IMR-90 (cell line): ENCODE results near the gene GMCL1. TPM values are rescaled to one million over a fixed set of nuclear protein-coding genes. Genes with fewer than 3 reads are reported as not detected.

Source experiments
- ATAC-seq: fragments of 200-7000 bp; cut with Tn5 transposase; 2 replicates; pipeline ENCODE4 v1.9.1; 2020; ENCODE audit warnings: low read depth, mild to moderate bottlenecking, moderate library complexity
- BruUV-seq: library from RNA; stranded (reverse); fragments of 400-500 nt; replicated peaks from 2 replicates; lab custom pipeline; 2021; lab: Mats Ljungman, UMichigan
- CTCF ChIA-PET: fragments of 300-600 bp; formaldehyde crosslinking; extraction: SDS; loops from one replicate; lab custom pipeline; 2021; ENCODE audit warnings: antibody characterized with exemption; lab: Yijun Ruan, JAX
- POLR2A ChIA-PET: fragments of 300-600 bp; sonication (Branson Sonifier 250); formaldehyde crosslinking; loops from one replicate; lab custom pipeline; 2022; ENCODE audit warnings: antibody characterized with exemption; ENCODE audit not compliant: unreplicated experiment; lab: Charles Lee
- DNase-seq: peaks from one replicate; pipeline ENCODE4 v3.0.0; 2013
- H2AFZ ChIP-seq: replicated peaks from 2 replicates; pipeline ENCODE3; 2013; ENCODE audit warnings: low read length, mild to moderate bottlenecking; ENCODE audit not compliant: poor library complexity
- H2AK5ac ChIP-seq: 2 replicates; pipeline ENCODE4 v1.6.1; 2013; ENCODE audit warnings: low read depth, low read length, inconsistent platforms
- H2AK9ac ChIP-seq: replicated peaks from 2 replicates; pipeline ENCODE3; 2013; ENCODE audit warnings: mild to moderate bottlenecking, low read depth, low read length, moderate library complexity; ENCODE audit not compliant: poor library complexity
- H2BK120ac ChIP-seq: 2 replicates; pipeline ENCODE4 v1.6.1; 2013; ENCODE audit warnings: low read depth, low read length, inconsistent platforms
- H2BK15ac ChIP-seq: 3 replicates; pipeline ENCODE4 v1.6.1; 2013; ENCODE audit warnings: low read depth, low read length, inconsistent platforms
- H2BK20ac ChIP-seq: 2 replicates; pipeline ENCODE4 v1.6.1; 2013; ENCODE audit warnings: low read depth, mild to moderate bottlenecking, inconsistent platforms, low read length, moderate library complexity
- H2BK5ac ChIP-seq: 2 replicates; pipeline ENCODE4 v1.6.1; 2013; ENCODE audit warnings: mild to moderate bottlenecking, low read depth, low read length, inconsistent platforms; ENCODE audit not compliant: poor library complexity, severe bottlenecking
- H3K14ac ChIP-seq: replicated peaks from 2 replicates; pipeline ENCODE4 v1.6.1; 2013; ENCODE audit warnings: low read depth, low read length, inconsistent platforms
- H3K18ac ChIP-seq: 2 replicates; pipeline ENCODE4 v1.6.1; 2013; ENCODE audit warnings: low read depth, low read length, control low read depth
- H3K23ac ChIP-seq: 2 replicates; pipeline ENCODE4 v1.6.1; 2013; ENCODE audit warnings: low read depth, low read length, inconsistent platforms
- H3K27ac ChIP-seq: 2 replicates; pipeline ENCODE4 v1.5.1; 2013; ENCODE audit warnings: mild to moderate bottlenecking, control low read depth, low read length; ENCODE audit not compliant: insufficient read depth
- H3K27me3 ChIP-seq: 2 replicates; pipeline ENCODE4 v1.6.1; 2013; ENCODE audit warnings: low read length; ENCODE audit not compliant: control insufficient read depth, insufficient read depth
- H3K36me3 ChIP-seq: 2 replicates; pipeline ENCODE4 v1.6.1; 2013; ENCODE audit warnings: low read length, mixed read lengths; ENCODE audit not compliant: control insufficient read depth, insufficient read depth
- H3K4ac ChIP-seq: 2 replicates; pipeline ENCODE4 v1.6.1; 2013; ENCODE audit warnings: low read depth, low read length, inconsistent platforms
- H3K4me1 ChIP-seq: 2 replicates; pipeline ENCODE4 v1.6.1; 2013; ENCODE audit warnings: low read length, mixed read lengths; ENCODE audit not compliant: control insufficient read depth, insufficient read depth
- H3K4me2 ChIP-seq: 2 replicates; pipeline ENCODE4 v1.6.1; 2013; ENCODE audit warnings: low read depth, mild to moderate bottlenecking, control low read depth, low read length, moderate library complexity
- H3K4me3 ChIP-seq: 2 replicates; pipeline ENCODE4 v1.5.1; 2013; ENCODE audit warnings: low read depth, mild to moderate bottlenecking, control low read depth, low read length, moderate library complexity; ENCODE audit not compliant: insufficient read depth
- H3K56ac ChIP-seq: 2 replicates; pipeline ENCODE4 v1.6.1; 2013; ENCODE audit warnings: low read length, inconsistent platforms; ENCODE audit not compliant: insufficient read depth; ENCODE audit errors: extremely low read depth
- H3K79me1 ChIP-seq, 2 experiments: 2 replicates each; pipeline ENCODE4 v1.6.1; 2013; ENCODE audit warnings: low read length in 2 of 2, inconsistent platforms in 1 of 2, low read depth in 1 of 2
- H3K9ac ChIP-seq: 2 replicates; pipeline ENCODE4 v1.6.1; 2013; ENCODE audit warnings: low read depth, low read length, control low read depth
- H3K9me1 ChIP-seq: 2 replicates; pipeline ENCODE4 v1.6.1; 2013; ENCODE audit warnings: low read length, inconsistent platforms; ENCODE audit not compliant: insufficient read depth
- H3K9me3 ChIP-seq: 2 replicates; pipeline ENCODE4 v1.6.1; 2013; ENCODE audit warnings: low read length; ENCODE audit not compliant: control insufficient read depth, insufficient read depth
- H4K20me1 ChIP-seq: 2 replicates; pipeline ENCODE4 v1.6.1; 2013; ENCODE audit warnings: low read length, inconsistent platforms; ENCODE audit not compliant: insufficient read depth
- H4K5ac ChIP-seq: 2 replicates; pipeline ENCODE4 v1.6.1; 2013; ENCODE audit warnings: mild to moderate bottlenecking, low read depth, low read length, control low read depth
- H4K8ac ChIP-seq, 2 experiments: 2 replicates each; pipeline ENCODE4 v1.6.1; 2013; ENCODE audit warnings: low read depth in 2 of 2, low read length in 2 of 2, control low read depth in 1 of 2, inconsistent platforms in 1 of 2
- H4K91ac ChIP-seq: 2 replicates; pipeline ENCODE4 v1.6.1; 2013; ENCODE audit warnings: low read depth, low read length, inconsistent platforms; ENCODE audit not compliant: insufficient read depth
- BHLHE40 ChIP-seq: fragments of 150-350 bp; IDR thresholded peaks from 2 replicates; pipeline ENCODE4 v1.6.1; 2016; ENCODE audit warnings: mild to moderate bottlenecking, low read depth, low read length
- CEBPB ChIP-seq: IDR thresholded peaks from 2 replicates; pipeline ENCODE4 v1.6.1; 2012; ENCODE audit warnings: low read depth, low read length, improper control_type of control experiment
- CHD1 ChIP-seq: IDR thresholded peaks from 2 replicates; pipeline ENCODE4 v1.6.1; 2012; ENCODE audit warnings: low read depth, low read length, improper control_type of control experiment
- FOS ChIP-seq: fragments of 150-350 bp; IDR thresholded peaks from 2 replicates; pipeline ENCODE4 v1.6.1; 2016; ENCODE audit warnings: low read depth, low read length
- MAFK ChIP-seq: IDR thresholded peaks from 2 replicates; pipeline ENCODE4 v1.6.1; 2012; ENCODE audit warnings: low read depth, low read length, improper control_type of control experiment
- MAZ ChIP-seq: IDR thresholded peaks from 2 replicates; pipeline ENCODE4 v1.6.1; 2012; ENCODE audit warnings: low read depth, mild to moderate bottlenecking, low read length, improper control_type of control experiment, moderate library complexity, borderline replicate concordance
- MXI1 ChIP-seq: IDR thresholded peaks from 2 replicates; pipeline ENCODE4 v1.6.1; 2012; ENCODE audit warnings: low read depth, mild to moderate bottlenecking, low read length, moderate library complexity, borderline replicate concordance
- NFE2L2 ChIP-seq: fragments of 150-350 bp; IDR thresholded peaks from 2 replicates; pipeline ENCODE4 v1.6.1; 2016; ENCODE audit warnings: low read depth, mild to moderate bottlenecking, low read length
- POLR2A ChIP-seq: IDR thresholded peaks from 2 replicates; pipeline ENCODE4 v1.6.1; 2012; ENCODE audit warnings: mild to moderate bottlenecking, low read depth, low read length
- RAD21 ChIP-seq: IDR thresholded peaks from 2 replicates; pipeline ENCODE4 v1.6.1; 2012; ENCODE audit warnings: low read length, improper control_type of control experiment
- RCOR1 ChIP-seq: IDR thresholded peaks from 2 replicates; pipeline ENCODE4 v1.6.1; 2012; ENCODE audit warnings: mild to moderate bottlenecking, low read length, improper control_type of control experiment; ENCODE audit not compliant: insufficient replicate concordance
- RFX5 ChIP-seq: IDR thresholded peaks from 2 replicates; pipeline ENCODE4 v1.8.0; 2012; ENCODE audit warnings: low read depth, mild to moderate bottlenecking, low read length, moderate library complexity
- SMC3 ChIP-seq: fragments of 150-350 bp; IDR thresholded peaks from 2 replicates; pipeline ENCODE4 v1.6.1; 2016; ENCODE audit warnings: low read depth, mild to moderate bottlenecking, antibody characterized with exemption, low read length, moderate library complexity
- WGBS, 2 experiments: methylation state at CpG; one replicate each; pipeline versions ENCODE4 v1.1.5 to v1.1.7; 2013; ENCODE audit warnings: missing lambda C conversion rate in 2 of 2; ENCODE audit not compliant: insufficient read length in 1 of 2; ENCODE audit errors: extremely low coverage in 2 of 2; 5-methylcytosine and 5-hydroxymethylcytosine counted together
- dilution Hi-C: fragments of 300-500 bp; cut with HindIII; formaldehyde crosslinking; loops from one replicate; pipeline ENCODE4 v1.14.3; 2018; ENCODE audit warnings: low sequenced_read_pairs; ENCODE audit not compliant: unreplicated experiment
- in situ Hi-C: fragments of 300-500 bp; cut with MboI; formaldehyde crosslinking; loops from 3 replicates; pipeline ENCODE4 v1.14.3; 2019; ENCODE audit warnings: low sequenced_read_pairs, inconsistent platforms, mixed read lengths
- intact Hi-C: fragments of 100-400 bp; cut with micrococcal nuclease; formaldehyde crosslinking; loops from 2 replicates; pipeline ENCODE4 v1.10.0; 2022
- polyA plus RNA-seq, 3 experiments: library from polyadenylated mRNA; depleted of rRNA; stranded (reverse); fragments of >200 nt; gene quantifications; 2 replicates each; pipeline ENCODE4 v1.2.3, GENCODE V29; 2012; ENCODE audit warnings: low replicate concordance in 1 of 3
- total RNA-seq: library from RNA; depleted of rRNA; stranded (reverse); fragments of >200 nt; gene quantifications from 2 replicates; pipeline ENCODE4 v1.2.3, GENCODE V29; 2012
- TF ChIP-seq, protein P1 (sequence below): fragments of 150-350 bp; IDR thresholded peaks from 2 replicates; pipeline ENCODE4 v1.6.1; 2016; ENCODE audit warnings: low read depth, mild to moderate bottlenecking, low read length, moderate library complexity, borderline replicate concordance
- TF ChIP-seq, protein P2 (sequence below): conservative IDR thresholded peaks from 2 replicates; pipeline ENCODE4 v1.5.1; 2012; ENCODE audit warnings: mild to moderate bottlenecking, low read depth, low read length, improper control_type of control experiment
- TF ChIP-seq, protein P3 (sequence below): fragments of 150-350 bp; IDR thresholded peaks from 2 replicates; pipeline ENCODE4 v1.6.1; 2017; ENCODE audit warnings: mild to moderate bottlenecking, antibody characterized with exemption, low read length, low read depth

Gene GMCL1
- total and polyA plus RNA-seq, 2 of the 4 experiments (the other 2 are of a cell fraction): 2.8 to 3.4 TPM

DNA sequence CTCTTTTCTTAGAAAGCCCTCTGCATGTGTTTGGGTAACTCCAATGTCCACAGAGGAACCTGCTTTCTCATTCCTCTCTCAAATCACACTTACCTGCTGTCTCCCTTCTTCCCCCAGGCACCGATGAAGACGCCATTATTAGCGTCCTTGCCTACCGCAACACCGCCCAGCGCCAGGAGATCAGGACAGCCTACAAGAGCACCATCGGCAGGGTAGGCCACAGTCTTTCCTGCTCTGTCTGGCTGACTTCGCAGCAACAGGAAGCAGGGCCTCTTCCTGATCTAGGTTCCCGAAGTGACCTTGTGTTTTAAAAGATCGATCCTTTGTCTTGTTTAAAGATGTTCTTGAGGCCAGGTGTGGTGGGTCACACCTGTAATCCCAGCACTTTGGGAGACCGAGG lies 25.0 kb upstream of the GMCL1 start:
- dilution Hi-C loops: no loop called here
- no peak overlapping the region for H4K5ac ChIP-seq
- H2BK120ac ChIP-seq: no peak overlapping the region
- H2BK15ac ChIP-seq: no peak overlapping the region
- no peak overlapping the region for H3K56ac ChIP-seq
- DNase-seq (no peak), ATAC-seq (no peak)
- no peaks in the 10 kb centered on the region; a peak in 1 of 4 replicates for H3K79me1 ChIP-seq
- H2AFZ ChIP-seq: no peak overlapping the region
- no peak overlapping the region for H3K4ac ChIP-seq
- H3K36me3 ChIP-seq: peaks cover 16% of the 10 kb centered on the region
- H2BK5ac ChIP-seq: no peak overlapping the region
- H3K14ac ChIP-seq: no peak overlapping the region
- TF ChIP-seq POLR2A (no peak), BHLHE40 (no peak), FOS (no peak), CEBPB (no peak), MXI1 (no peak), MAFK (no peak), NFE2L2 (no peak), RFX5 (no peak), SMC3 (no peak), RAD21 (no peak), RCOR1 (no peak), MAZ (no peak), CHD1 (no peak)
- TF ChIP-seq, protein P1, sequence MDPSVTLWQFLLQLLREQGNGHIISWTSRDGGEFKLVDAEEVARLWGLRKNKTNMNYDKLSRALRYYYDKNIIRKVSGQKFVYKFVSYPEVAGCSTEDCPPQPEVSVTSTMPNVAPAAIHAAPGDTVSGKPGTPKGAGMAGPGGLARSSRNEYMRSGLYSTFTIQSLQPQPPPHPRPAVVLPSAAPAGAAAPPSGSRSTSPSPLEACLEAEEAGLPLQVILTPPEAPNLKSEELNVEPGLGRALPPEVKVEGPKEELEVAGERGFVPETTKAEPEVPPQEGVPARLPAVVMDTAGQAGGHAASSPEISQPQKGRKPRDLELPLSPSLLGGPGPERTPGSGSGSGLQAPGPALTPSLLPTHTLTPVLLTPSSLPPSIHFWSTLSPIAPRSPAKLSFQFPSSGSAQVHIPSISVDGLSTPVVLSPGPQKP: no peak
- TF ChIP-seq, protein P2, sequence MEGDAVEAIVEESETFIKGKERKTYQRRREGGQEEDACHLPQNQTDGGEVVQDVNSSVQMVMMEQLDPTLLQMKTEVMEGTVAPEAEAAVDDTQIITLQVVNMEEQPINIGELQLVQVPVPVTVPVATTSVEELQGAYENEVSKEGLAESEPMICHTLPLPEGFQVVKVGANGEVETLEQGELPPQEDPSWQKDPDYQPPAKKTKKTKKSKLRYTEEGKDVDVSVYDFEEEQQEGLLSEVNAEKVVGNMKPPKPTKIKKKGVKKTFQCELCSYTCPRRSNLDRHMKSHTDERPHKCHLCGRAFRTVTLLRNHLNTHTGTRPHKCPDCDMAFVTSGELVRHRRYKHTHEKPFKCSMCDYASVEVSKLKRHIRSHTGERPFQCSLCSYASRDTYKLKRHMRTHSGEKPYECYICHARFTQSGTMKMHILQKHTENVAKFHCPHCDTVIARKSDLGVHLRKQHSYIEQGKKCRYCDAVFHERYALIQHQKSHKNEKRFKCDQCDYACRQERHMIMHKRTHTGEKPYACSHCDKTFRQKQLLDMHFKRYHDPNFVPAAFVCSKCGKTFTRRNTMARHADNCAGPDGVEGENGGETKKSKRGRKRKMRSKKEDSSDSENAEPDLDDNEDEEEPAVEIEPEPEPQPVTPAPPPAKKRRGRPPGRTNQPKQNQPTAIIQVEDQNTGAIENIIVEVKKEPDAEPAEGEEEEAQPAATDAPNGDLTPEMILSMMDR: no peak
- TF ChIP-seq, protein P3, sequence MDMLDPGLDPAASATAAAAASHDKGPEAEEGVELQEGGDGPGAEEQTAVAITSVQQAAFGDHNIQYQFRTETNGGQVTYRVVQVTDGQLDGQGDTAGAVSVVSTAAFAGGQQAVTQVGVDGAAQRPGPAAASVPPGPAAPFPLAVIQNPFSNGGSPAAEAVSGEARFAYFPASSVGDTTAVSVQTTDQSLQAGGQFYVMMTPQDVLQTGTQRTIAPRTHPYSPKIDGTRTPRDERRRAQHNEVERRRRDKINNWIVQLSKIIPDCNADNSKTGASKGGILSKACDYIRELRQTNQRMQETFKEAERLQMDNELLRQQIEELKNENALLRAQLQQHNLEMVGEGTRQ: no peak
- H3K4me3 ChIP-seq: no peak overlapping the region
- H2BK20ac ChIP-seq: no peak overlapping the region
- ChIA-PET POLR2A (no interaction called here), CTCF (interaction anchor here (0.7 to 1.3 kb wide), 2 partner anchors 11 to 12 kb away, joined by 3 to 5 read pairs; no protein-coding TSS in a partner anchor)
- no peak overlapping the region for H3K23ac ChIP-seq
- no peaks in the 10 kb centered on the region for H3K27me3 ChIP-seq
- H3K9me3 ChIP-seq: no peaks in the 10 kb centered on the region
- H3K9ac ChIP-seq: no peak overlapping the region
- H2AK9ac ChIP-seq: no peak overlapping the region
- BruUV-seq: no TSS peak
- no peak overlapping the region for H3K4me2 ChIP-seq
- intact Hi-C loops: no loop called here
- in situ Hi-C loops: no loop called here
- no peak overlapping the region for H4K8ac ChIP-seq
- H3K9me1 ChIP-seq: no peaks in the 10 kb centered on the region
- no peak overlapping the region for H3K27ac ChIP-seq
- 100% methylated on average over 1 of the region's 11 CpGs; no CpG with 5 or more reads in 1 of the 2 experiments for WGBS, 2 experiments
- no peaks in the 10 kb centered on the region for H3K4me1 ChIP-seq
- no peak overlapping the region for H3K18ac ChIP-seq
- no peak overlapping the region for H2AK5ac ChIP-seq
- no peaks in the 10 kb centered on the region for H4K20me1 ChIP-seq
- no peak overlapping the region for H4K91ac ChIP-seq
